HG02678 (cell line): ENCODE results near the gene PTGS1.
"Not testable (repeated sequence)": the region's sequence is repeated elsewhere in the genome, so short reads cannot be mapped to it uniquely, and the experiment has no call there.

Experiments
- ATAC-seq: cut with Tn5 transposase; IDR thresholded peaks from one replicate; pipeline ENCODE4 v1.9.1; 2021; ENCODE audit warnings: mild to moderate bottlenecking, moderate library complexity; ENCODE audit not compliant: unreplicated experiment

Gene PTGS1

DNA sequence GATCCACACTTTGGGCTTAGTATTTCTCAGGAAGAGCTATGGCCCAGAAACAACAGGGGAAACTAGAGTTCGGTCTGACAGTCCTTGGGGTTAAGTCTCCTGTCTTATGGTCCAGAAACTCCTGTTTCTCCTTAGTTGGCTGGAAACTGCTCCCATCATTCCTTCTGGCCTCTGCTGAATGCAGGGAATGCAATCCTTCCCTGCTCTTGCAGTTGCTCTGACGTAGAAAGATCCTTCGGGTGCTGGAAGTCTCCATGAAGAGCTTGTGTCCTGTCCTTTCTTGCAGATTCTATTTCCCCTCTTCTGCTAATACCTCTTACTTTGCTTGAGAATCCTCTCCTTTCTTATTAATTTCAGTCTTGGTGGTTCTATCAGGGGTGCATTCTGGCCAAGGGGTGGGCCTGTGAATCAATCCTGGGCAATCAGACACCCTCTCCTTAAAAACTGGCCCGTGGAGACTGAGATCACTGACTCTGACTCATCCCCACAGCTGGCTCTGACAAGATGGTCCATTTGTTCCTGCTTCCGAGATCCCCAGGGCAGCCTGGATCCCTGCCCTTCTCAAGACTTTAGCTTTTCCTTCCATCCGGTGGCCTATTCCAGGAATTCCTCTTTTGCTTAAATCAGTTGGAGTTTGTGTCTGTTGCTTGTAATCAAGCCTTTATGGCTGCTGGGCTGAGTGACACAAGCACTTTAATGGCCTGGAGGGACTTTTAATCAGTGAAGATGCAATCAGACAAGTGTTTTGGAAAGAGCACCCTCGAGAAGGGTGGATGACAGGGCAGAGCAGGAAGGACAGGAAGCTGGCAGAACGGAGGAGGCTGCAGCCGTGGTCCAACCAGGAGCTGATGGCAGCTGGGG is 23.7 kb downstream of the PTGS1 start:
- ATAC-seq: no peak

DNA sequence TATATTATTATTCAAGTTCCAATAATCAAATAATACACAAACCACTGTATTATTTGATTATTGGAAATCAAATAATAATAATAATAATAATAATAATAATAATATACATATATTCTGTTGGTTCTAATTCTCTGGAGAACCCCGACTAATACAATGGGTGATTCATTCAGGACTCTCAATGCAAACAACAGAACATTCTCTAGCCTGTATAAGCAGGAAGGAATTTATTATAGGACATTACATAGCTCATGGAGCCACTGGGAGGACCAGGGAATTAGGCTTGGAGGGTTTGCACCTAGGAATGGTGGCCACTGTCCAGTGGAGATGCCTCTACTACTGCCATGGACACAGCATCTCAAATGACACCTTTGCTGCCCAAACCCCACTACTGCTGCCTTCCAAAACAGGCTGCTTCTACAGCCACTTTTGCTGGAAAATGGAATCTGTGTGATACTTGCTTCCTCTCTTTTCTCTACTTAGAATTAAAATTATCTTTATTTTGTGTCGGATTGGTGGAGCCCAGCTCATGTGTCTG is 25.9 kb downstream of the PTGS1 start:
- no peak for ATAC-seq

- ATAC-seq: no peak
These were observed 26.9 kb downstream of the PTGS1 start for GRCh38 chr9:122397749-122398148.

GRCh38 chr9:122398371-122398924 is 27.6 kb downstream of the PTGS1 start:
- ATAC-seq: no peak

- no peak for ATAC-seq
These were observed 31.1 kb downstream of the PTGS1 start for GRCh38 chr9:122401896-122402295.

- no peak for ATAC-seq
These were observed 31.6 kb downstream of the PTGS1 start for GRCh38 chr9:122402403-122402871.

DNA sequence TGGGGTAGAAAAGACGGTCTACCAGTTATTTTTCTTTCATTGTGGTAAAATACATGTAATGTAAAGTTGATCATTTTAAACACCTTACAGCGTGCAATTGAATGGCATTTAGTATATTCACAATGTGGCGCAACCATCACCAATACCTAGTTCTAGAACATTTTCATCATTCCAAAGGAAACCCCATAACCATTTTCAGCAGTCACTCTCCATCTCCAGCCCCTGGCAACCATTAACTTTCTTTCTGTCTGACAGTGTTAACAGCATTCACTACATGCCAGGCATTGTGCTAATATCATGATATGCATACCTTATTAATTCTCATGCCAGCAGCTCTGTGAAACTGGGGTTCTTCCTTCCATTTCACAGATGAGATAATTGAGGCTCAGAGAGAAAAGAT is 32.0 kb downstream of the PTGS1 start:
- ATAC-seq: no peak

- ATAC-seq: no peak
These were observed 32.7 kb downstream of the PTGS1 start for GRCh38 chr9:122403381-122404000.

GRCh38 chr9:122405304-122406069 is 34.7 kb downstream of the PTGS1 start:
- not testable (repeated sequence) for ATAC-seq

DNA sequence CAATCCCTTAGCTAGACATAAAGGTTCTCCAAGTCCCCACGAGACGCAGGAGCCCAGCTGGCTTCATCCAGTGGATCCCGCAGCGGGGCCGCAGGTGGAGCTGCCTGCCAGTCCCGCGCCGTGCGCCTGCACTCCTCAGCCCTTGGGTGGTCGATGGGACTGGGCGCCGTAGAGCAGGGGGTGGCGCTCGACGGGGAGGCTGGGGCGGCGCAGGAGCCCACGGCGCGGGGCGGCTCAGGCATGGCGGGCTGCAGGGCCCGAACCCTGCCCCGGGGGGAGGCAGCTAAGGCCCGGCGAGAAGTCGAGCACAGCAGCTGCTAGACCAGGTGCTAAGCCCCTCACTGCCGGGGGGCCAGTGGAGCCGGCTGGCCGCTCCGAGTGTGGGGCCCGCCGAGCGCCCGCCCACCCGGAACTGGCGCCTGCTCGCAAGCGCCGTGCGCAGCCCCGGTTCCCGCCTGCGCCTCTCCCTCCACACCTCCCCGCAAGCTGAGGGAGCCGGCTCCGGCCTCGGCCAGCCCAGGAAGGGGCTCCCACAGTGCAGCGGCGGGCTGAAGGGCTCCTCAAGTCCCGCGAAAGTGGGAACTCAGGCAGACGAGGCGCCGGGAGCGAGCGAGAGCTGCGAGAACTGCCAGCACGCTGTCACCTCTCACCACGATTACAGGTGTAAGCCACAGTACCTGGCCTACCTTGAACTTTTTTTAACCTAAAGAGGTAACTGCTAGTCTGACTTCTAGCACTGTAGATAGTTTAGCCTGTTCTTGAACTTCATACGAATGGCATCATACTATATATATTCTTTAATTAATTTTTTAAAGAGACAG is 35.5 kb downstream of the PTGS1 start:
- ATAC-seq: no peak

DNA sequence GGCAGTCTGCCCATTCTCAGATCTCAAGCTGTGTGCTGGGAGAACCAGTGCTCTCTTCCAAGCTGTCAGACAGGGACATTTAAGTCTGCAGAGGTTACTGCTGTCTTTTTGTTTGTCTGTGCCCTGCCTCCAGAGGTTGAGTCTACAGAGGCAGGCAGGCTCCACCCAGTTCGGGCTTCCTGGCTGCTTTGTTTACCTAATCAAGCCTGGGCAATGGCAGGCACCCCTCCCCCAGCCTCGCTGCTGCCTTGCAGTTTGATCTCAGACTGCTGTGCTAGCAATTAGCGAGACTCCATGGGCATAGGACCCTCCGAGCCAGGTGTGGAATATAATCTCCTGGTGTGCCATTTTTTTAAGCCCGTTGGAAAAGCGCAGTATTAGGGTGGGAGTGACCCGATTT is 43.3 kb downstream of the PTGS1 start:
- not testable (repeated sequence) for ATAC-seq

- ATAC-seq: no peak
These were observed 47.2 kb downstream of the PTGS1 start for GRCh38 chr9:122418016-122418415.

GRCh38 chr9:122420315-122420714 is 49.5 kb downstream of the PTGS1 start:
- no peak for ATAC-seq

DNA sequence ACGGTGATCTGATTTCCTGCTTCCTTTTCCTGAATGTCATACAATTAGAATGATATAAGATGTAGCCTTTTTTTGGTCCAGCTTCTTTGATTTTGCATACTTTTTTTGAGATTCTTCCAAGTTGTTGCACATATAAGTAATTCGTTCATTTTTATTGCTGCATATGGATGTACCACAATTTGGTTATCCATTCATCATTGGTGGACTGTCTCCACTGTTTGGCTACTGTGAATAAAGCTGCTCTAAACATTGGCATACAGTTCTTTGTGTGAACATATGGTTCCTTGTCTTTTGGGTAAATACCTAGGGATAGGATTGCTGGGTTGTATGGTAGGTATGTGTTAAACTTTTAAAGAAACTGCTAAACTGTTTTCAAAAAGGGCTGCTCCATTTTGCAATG is 54.3 kb downstream of the PTGS1 start:
- no peak for ATAC-seq

DNA sequence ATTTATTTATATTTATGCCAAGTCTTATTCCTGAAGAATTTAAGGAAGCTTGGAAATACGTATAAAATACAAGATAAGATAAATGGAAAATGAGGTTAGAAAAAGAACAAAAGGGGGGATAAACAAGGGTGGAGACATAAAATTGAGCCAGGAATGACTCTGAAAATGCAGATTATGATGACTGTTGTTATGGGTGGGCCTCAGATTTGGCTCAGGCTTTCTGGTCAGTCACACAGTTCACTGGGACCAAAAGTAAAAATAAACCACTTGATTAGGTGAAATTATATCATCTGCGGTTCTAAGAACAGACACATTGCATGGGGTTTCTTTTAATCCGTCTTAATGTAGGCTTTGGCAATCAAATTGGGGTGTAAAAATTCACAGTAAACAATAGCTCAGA is 55.9 kb downstream of the PTGS1 start:
- ATAC-seq: no peak

DNA sequence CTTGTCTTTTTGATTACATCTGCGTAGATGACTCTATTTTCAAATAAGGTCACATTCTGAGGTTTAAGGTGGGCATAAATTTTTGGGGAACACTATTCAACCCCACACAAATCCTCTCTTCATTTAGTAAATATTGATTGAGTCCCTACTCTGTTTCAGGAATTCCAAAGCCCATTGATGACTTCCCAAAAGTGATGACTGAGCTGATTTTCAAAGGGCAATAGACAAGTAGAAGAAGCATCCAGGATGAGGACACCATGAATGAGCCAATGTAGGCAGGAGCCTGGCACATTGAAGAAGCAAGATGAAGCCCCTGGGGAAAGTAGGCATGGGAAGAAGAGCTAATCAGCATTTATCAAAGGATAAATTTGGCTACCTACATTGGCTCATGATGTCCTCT is 71.7 kb downstream of the PTGS1 start:
- ATAC-seq: no peak

- ATAC-seq: no peak
These were observed 73.4 kb downstream of the PTGS1 start for GRCh38 chr9:122444041-122444733.
